Right forelimb (tissue), 1 donor: ENCODE results near the gene MYG1.
A peak's percentile ranks its signal among the peaks of the same experiment; 100 is the strongest.
"Not testable (repeated sequence)": the region's sequence is repeated elsewhere in the genome, so short reads cannot be mapped to it uniquely, and the experiment has no call there.

Experiments
- DNase-seq: peaks from one replicate; pipeline ENCODE4 v3.0.0-alpha.2; 2018

Gene MYG1

DNA sequence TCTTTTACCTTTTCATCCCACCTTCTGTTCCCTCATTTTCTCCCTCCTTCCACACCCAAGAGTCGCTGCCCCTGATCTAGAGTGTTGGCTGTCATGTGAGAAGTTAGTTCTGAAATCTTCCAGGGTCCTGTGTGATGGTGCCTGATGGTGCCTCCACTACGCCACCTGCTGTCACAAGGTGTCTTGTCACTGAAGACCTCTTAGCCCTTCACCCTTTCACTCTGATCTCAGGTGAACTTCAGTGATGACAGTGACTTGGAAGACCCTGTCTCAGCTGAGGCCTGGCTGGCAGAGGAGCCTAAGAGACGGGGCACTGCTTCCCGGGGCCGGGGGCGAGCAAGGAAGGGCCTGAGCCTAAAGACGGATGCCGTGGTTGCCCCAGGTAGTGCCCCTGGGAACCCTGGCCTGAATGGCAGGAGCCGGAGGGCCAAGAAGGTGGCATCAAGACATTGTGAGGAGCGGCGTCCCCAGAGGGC lies 11.7 kb upstream of the MYG1 start:
- DNase-seq: peak; percentile 73

DNA sequence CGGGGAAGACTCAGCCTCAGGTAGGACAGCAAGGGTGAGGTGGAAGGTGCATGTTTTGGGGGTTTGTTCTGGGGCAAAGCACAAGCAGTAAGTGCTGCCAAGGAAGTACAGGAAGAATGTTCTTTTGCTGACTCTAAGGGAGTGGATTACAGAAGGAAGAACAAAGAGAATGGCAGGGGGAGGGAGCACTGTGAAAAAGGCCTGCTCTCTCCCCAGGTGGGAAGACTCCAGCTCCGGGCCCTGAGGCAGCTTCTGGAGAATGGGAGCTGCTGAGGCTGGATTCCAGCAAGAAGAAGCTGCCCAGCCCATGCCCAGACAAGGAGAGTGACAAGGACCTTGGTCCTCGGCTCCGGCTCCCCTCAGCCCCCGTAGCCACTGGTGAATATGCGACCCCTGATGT lies 11.2 kb upstream of the MYG1 start:
- no peak for DNase-seq

DNA sequence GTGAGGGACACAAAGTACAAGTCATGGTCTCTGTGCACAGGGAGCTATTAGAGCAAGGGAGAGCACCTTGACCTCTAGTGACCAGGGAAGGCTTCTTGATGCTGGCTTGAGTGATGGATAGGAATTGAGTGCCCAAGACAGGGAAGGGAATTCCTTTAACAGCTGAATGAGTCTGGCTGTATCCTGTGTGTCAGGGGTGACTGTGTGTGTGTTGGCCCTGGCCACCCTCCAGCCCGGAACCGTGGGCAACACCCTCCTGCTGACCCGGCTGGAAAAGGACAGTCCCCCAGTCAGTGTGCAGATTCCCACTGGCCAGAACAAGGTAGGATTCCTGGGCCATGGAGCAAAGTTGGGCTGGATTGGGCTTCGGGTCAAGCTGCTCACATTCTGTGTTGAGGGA lies 9.6 kb upstream of the MYG1 start:
- no peak for DNase-seq

DNA sequence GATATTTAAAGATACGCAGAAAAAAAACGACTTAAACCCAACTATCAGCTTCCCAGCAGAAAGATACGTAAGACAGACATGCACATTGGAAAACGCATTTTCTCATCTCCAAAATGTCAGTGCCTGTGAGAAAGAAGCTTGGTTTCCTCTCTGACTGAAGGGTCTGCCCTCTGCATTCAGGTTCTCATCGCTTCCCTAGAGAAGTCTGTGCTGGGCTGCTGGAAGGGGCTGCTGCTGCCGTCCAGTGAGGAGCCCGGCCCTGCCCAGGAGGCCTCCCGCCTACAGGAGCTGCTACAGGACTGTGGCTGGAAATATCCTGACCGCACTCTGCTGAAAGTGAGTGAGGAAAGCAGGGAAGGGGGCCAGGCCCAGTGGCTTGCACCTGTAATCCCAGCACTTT lies 8.8 kb upstream of the MYG1 start:
- no peak for DNase-seq

DNA sequence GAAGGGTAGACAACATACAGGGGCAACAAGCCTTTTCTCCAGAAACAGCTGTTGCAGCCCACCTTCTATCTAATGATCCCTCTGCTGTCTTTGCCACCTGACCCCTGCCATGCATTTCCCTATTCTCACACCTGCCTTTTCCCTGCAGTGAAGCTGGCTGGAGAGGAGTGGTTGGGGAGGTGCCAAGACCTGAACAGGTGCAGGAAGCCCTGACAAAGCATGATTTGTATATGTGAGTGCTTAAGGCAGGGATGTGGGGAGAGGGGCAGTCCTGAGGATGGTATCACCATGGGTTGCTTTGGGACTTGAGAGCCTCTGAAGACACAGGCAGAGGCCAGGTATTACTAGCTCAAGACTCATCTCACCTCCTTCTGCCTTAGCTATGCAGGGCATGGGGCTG lies 7.1 kb upstream of the MYG1 start:
- DNase-seq: no peak

DNA sequence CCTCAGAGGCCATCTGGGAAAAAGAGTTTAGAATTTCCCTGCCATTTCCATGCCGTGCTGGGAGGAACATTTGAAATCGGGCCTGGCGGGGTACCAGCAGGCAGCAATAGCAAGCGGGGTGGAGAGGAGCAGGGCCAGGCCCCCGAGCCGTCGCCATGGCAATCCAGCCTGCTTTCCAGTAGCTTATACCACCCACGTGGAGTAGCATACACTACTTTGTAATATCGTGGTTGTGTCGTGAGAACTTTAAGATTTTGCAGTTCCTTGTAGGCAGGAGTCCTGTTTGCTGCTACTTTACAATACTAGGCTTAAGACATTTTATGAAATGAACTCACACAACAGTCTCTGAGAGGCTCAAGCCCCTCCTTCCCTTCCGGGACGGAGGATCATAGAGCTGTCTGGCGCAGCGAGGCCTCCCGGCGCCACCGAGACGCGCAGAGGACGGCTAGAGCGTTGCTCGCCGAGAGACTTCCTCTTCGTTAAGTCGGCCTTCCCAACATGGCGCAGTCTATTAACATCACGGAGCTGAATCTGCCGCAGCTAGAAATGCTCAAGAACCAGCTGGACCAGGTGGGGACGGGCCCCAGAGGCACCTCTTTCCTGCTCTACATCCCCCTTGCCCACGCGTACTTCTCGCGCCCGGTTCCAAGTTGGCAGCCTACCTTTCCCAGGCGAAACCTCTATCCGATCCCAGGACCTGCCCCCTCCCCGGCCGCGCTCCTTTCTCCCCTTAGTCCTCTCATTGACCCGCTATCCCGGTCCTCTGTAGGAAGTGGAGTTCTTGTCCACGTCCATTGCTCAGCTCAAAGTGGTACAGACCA lies 4.2 kb upstream of the MYG1 start, which contains the start of gene PFDN5:
Gene PFDN5, plus strand, starts transcription at position 473 of the 821 bp plus-strand sequence. Its CDS starts 26 bp downstream, at position 499.
- DNase-seq: peak; percentile 92

DNA sequence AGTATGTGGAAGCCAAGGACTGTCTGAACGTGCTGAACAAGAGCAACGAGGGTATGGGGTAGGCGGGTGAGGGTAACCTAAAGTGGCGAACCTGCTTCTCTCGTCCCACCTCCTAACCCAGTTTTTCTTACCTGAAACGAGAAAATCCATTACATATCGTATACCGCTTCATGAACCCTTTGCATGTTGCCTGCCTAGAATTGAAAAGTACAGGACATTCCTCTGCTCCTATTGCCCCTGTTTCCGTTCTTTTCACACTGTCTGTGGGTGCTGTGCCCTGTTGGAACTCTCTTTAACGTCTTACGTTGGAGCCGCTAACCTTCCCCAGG lies 3.6 kb upstream of the MYG1 start:
- no peak for DNase-seq

DNA sequence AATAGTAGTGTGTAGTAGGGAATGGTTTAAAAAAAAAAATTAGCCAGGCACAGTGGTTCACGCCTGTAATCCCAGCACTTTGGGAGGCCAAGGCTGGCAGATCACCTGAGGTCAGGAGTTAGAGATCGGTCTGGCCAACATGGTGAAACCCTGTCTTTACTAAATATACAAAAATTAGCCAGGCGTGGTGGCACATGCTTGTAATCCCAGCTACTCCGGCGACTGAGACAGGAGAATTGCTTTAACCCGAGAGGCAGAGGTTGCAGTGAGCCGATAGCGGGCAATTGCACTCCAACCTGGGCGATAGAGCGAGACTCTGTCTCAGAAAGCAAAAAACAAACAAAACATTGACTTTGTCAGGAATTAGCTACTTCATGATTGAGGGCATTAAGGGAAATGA lies 2.4 kb upstream of the MYG1 start:
- not testable (repeated sequence) for DNase-seq

DNA sequence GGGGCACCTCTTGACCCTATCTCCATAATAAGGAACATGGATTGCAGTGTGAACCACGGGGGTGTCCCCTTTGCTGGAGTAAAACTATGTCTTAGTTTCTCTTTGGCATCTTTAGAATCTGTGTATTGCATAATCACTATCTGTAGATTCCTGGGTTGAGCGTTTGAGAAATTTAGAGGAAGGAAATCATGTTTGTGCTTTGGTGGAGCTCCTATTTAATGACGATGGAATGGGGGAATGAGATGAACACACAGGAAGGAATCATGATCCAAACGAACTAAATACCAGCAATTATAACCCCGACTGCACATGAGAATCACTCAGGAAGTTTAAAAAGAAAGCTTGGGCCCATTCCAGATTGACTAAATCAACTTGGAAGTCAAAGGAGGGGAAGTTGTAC lies 1.3 kb upstream of the MYG1 start:
- no peak for DNase-seq

DNA sequence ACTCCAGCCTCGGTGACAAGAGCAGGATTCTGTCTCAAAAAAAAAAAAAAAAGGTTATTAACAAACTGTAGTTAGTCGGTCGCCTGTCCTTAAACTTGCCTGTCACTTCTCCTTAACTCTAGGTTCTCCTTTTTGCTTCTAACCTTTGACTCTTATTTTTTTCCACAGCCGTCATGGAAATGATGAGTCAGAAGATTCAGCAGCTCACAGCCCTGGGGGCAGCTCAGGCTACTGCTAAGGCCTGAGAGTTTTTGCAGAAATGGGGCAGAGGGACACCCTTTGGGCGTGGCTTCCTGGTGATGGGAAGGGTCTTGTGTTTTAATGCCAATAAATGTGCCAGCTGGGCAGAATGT lies 418 bp upstream of the MYG1 start:
- DNase-seq: no peak

DNA sequence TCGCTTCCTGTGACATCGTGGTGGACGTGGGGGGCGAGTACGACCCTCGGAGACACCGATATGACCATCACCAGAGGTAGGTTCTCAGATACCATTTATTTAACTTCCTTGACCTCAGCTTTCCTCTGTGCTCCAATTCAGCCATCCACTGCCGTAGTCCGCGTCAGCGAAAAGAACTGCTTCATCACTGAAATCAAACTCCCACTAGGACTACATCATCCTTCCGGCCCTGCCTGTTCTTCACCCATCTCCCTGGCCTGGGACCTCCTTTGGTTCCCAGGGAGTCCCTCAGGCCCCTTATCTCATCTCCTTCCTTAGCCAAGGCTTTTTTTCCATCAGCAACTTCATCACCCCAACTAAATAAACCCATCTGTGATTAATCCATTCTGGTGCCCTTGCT lies 692 bp downstream of the MYG1 start:
- DNase-seq: no peak

DNA sequence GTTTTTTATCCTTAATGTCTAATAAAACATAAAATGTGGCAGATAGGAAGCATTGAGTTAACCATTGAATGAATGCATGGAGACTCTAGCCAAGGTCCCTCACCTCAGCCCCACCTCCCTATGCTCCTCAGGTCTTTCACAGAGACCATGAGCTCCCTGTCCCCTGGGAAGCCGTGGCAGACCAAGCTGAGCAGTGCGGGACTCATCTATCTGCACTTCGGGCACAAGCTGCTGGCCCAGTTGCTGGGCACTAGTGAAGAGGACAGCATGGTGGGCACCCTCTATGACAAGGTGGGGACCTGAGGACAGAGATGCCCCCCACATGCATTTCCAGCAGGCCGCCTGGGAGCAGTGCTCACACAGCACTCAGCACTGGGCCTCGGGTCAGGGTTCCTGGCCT lies 3.4 kb downstream of the MYG1 start:
- no peak for DNase-seq

DNA sequence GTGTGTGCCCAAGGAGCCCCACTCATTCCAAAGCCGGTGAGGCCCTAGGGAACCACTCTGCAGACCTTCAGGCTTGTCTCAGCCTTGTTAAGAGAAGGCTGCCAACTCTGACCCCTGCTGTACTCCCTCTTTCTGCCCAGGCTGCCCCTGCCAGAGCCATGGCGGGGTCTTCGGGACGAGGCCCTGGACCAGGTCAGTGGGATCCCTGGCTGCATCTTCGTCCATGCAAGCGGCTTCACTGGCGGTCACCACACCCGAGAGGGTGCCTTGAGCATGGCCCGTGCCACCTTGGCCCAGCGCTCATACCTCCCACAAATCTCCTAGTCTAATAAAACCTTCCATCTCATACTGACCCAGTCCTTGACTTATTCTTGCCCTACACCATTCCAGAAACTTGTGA lies 7.3 kb downstream of the MYG1 start:
- no peak for DNase-seq

DNA sequence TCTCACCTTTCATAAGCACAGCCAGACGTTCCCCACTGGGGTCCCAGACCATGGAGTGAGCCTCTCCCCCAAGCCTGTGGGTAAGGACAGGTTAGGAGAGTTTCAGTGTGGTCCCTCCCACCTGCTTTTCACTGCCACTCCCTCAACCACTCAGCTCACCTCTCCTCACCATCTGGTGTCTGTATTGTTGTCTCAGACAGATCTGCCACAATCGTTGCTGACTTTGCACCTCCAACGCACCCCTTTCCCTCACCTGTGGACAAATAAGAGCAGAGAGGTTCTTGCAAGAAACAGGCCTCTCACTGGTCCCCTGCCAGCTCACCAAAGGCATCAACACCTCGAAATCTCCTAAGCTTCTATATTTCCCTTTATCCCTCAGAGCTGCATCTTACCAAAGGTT lies 8.8 kb downstream of the MYG1 start:
- DNase-seq: no peak

DNA sequence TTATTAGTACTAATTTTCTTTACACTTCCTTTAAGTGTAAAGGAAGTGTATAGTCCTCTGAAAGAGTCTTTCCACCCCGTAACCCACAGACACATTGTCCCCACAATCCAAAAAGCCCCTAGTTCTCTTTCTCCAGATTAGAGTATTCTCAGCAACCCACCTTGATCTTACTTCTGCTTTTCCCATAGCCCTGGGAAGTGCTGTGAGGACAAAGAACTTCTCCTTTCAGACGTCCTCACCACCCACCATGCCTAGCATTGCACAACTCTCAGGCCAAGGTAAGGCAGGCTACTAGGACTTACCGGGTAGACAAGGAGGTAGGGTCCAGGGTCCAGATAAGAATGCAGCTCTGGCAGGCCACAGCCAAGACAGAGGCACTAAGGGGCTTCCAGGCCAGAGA lies 14.5 kb downstream of the MYG1 start:
- DNase-seq: no peak

DNA sequence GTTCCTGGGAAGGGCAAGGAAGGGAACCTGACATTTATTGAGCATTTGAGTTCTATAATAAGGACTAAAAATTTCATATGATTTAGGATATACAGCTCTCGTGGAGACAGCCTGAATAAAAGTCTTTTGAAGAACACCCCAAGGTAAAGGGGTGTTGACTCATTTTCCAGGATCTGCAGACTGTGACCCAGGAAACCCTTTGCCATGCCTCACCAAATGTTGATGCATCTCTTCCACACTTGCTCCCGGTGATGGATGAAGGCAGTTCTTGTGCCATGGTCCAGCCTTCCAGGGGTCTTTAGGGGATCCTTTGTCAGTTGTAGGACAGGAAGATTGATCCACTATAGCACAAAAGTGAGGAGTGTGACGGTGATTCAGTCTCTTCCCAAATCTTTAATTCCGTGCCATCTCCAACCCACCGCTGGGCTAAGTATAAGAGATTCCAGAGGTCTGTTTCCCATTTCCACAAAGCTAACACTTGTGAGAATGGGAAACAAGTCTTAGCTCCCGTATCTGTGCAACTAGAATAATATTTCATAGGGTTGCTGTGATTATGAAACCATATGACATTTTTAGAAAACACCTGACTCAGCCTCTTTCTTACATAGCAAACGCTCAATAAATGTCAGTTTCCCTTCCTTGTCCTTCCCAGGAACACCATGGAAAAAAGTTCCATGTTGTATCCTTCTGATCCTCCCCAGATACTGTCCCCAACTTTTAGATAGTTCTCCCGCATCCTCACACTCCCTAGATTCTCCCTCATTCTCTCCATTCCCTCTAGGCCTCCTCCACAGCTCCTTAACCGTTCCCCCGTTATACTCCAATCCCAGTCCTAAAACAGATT lies 21.1 kb downstream of the MYG1 start:
- DNase-seq: no peak

DNA sequence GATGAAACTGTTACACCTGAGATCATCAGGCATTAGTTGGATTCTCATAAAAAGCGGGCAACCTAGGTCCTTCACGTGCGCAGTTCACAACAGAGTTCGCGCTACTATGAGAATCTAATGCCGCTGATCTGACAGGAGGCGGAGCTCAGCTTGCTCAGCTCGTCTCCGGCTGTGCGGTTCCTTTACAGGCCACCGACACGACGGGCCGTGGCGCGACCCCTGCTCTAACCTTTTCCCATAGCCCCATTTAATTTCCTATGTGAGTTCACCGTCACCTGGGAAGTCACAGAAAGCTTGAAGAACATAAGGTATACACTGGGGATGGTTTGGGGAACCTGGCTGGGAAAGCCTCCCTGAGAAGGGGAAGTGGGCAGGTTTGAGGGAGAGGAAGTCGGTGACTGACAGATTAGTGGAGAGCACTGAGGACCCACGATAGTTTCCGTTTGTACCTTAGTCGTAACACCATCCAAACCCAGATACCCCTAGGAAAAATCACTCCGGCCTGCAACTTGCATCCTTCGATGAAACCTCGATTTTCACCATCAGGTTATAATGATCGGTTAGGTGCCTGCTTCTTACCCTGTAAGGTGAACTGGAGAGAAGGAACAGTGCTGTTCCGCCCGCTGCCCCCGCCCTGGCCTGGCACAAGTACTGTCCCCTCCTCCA lies 24.8 kb downstream of the MYG1 start:
- no peak for DNase-seq

DNA sequence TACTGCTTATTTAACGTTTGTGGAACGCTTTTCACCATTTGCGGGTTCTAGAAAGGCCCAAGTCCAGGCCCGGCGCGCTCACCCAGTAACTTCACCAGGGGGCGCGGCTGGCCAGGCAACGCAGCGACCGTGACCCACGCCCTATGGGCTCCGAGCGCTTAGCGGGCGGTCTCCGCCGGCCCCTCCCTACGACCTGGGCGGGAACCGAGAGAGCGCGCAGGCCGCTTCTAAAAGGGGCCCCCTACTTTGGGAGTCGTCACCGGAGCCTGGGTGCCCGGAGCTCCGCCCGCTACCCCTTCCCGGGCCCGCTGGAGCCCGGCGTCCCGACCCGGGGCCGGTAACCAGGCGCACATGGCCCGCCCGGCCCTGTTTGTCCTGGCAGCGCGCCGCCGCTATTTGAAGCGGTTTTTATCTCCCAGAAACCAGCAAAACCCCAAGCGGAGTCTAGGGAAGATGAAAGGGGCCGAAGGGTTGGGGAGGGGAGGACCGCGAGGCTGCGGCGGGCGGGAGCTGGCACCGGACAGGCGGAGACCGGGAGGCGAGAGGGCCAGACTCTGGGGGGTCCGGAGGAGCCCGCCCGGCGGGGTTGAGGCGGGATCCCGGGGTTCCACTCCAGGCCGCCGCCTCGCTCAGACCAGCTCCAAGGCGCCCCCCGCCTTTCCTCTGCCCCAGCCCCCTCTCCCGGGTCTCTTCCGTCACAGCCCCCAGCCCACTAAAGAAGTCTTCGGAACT lies 25.4 kb downstream of the MYG1 start:
- DNase-seq: peak; percentile 94

DNA sequence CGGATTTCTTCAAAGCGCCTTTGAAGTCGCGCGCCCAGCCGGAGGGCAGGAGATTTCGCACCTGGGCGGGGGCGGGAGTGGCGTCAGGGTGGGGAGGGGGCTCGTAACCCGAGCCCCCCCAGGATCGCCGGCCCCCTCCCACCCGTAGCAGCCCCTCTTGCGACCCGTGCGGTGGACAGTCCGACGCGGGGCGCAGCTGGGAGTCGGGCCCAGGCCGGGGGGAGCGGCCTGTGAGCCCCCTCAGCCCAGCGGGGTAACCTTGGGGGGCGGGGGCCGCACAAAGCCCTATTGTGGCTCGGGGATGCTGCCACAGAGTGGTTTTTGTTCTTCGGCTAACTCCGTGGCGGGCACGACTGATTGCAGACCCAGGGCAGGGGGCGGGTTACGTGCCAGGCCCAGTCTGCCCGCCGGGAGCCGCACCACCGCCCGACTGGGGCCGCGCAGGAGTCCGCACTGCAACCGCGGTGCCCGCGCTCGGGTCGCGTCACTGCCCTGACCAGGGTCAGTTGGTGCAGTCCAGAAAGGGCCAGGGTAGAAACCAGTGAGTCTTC lies 26.1 kb downstream of the MYG1 start:
- peak; percentile 77 for DNase-seq

DNA sequence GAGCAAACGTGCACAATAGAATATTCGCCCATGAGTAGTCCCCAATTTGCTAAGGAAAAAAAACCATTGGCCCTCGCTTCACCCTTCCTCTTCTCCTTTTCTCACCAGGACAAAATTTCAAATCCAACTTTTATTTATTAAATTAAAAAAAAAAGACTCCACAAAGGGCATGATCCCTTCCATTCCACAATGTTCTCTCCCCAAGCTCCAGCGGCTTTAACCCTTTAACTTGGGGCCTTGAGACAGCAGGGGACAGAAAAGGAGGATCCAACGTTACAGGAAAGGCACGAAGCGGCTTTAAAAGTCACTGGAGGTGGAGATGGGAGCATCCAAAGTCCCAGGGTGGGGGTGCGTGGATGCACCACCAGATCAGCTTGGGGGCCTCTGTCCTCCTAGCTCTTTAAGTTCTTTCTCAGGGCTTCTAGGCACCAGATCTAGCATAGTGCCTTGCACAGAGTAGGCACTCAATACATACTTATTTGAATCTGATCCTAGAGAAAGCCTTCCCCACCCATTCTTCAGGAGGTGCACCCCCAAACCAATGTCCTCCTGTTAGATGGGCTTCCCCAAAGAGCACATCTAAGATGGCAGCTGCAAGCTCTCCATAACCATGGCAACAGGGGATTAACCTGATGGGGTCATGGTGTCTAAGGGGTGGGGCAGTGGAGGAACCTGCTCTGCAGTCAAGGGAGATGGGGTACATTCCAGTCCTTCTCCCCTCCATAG lies 27.1 kb downstream of the MYG1 start:
- DNase-seq: no peak

DNA sequence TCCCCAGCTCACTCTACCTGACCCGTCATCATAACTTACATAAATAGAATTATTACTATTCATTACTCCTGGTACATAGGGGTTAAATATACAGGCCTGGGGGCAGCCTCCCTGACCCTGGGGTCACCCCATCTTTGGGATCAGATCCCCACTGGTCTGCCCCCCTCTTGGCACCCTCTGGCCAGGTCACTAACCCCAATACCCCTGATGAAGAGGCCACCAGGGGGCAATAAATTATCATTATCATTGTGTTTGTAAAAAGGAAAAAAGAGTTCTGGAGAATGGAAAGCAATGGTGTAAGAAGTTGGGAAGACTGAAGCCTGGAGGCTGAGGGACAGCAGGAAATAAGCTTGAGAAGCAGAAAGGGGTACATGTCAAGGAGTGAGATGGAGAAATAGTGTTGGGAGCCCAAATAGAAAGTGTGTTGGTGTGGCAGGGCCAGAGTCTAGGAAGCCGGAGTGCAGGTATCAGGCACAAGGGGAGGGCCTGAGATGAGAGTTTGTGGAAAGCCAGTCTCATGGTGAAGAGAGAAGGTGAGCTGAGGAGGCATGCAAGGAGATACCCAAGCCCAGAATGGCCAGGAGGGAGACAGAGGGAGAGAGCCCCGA lies 28.0 kb downstream of the MYG1 start:
- no peak for DNase-seq

DNA sequence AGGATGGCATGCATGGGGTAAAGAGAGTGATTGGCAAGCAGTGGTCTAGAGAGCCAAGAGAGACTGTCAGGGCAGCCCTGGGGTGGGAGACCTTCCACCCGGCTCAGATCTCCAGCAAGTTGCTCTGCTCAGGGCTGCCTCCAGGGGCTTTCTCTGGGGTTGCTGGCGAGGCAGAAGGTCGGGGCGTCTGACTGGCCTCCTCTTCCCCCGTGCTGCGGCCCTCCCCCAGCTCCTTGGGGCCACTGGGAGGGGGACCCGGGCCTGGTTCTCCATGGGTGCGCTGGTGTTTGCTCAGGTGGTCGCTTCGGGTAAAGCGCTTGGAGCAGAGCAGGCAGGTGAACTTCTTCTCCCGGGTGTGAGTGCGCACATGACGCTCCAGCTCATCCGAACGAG lies 28.5 kb downstream of the MYG1 start:
- no peak for DNase-seq
